RWPE1 (cell line): ENCODE data around the gene HDGF.

Source experiments
- CTCF ChIA-PET: fragments of 350-600 bp; sonication (Branson Sonifier 250); formaldehyde crosslinking; extraction: SDS; loops from one replicate; lab custom pipeline; 2021; lab: Yijun Ruan, JAX
- POLR2A ChIA-PET: fragments of 400-600 bp; formaldehyde crosslinking; extraction: SDS; loops from one replicate; lab custom pipeline; 2020; ENCODE audit warnings: antibody characterized with exemption; ENCODE audit not compliant: low non-redundant PET; lab: Yijun Ruan, JAX
- DNase-seq: peaks from one replicate; pipeline ENCODE4 v3.0.0; 2012; ENCODE audit warnings: low spot score
- H3K27ac ChIP-seq: fragments of 450-650 bp; 2 replicates; pipeline ENCODE4 v1.5.1; 2017
- CTCF ChIP-seq: fragments of 450-650 bp; conservative IDR thresholded peaks from 2 replicates; pipeline ENCODE4 v1.5.1; 2017; ENCODE audit warnings: low read depth, mild to moderate bottlenecking

The HDGF gene

GRCh38 chr1:156728599-156729462, 22.6 kb downstream of the HDGF start, which contains the start of gene ISG20L2:
TSS of gene ISG20L2 (minus strand) at chr1:156728766. CDS start at chr1:156727652, 1,114 bp downstream.
- ChIA-PET POLR2A (interaction anchor here (0.7 to 1.7 kb wide), 3 partner anchors 12 to 131 kb away, joined by 5 to 8 read pairs (median 5); partner anchors contain the start of gene MRPL24), CTCF (interaction anchor here (0.7 to 4.5 kb wide), 6 partner anchors 22 to 132 kb away, joined by 5 to 178 read pairs (median 18); partner anchors contain the start of genes CRABP2 and NTRK1)
- H3K27ac ChIP-seq = peak within 1 kb of the TSS; percentile 92
- TF ChIP-seq CTCF = no peak
- peak; percentile 95 for DNase-seq

- DNase-seq = peak; percentile 86
- CTCF ChIA-PET = interaction anchor here (0.7 to 4.5 kb wide), 8 partner anchors 13 to 200 kb away, joined by 4 to 178 read pairs (median 8); partner anchors contain the start of genes CRABP2, MRPL24 and NTRK1
- H3K27ac ChIP-seq = peak within 1 kb of the TSS; percentile 92
- TF ChIP-seq CTCF = no peak
- POLR2A ChIA-PET = interaction anchor here (0.6 to 1.7 kb wide), 3 partner anchors 13 to 132 kb away, joined by 3 to 8 read pairs (median 5); partner anchors contain the start of gene MRPL24
Observed at GRCh38 chr1:156727926-156728598, 23.4 kb downstream of the HDGF start, which contains the start of gene METTL25B. TSS of gene METTL25B (plus strand) at chr1:156728469. CDS start at chr1:156729105, 636 bp downstream.

- no peak for TF ChIP-seq CTCF
- DNase-seq = no peak
- POLR2A ChIA-PET = no interaction called here
- peak overlapping the region; percentile 68; the same call in 1 of the 2 replicates for H3K27ac ChIP-seq
- CTCF ChIA-PET = interaction anchor here (0.7 to 4.5 kb wide), 9 partner anchors 13 to 200 kb away, joined by 3 to 178 read pairs (median 10); partner anchors contain the start of genes CRABP2, LRRC71, MRPL24 and NES
Observed at GRCh38 chr1:156727492-156727891, 24.0 kb downstream of the HDGF start.

- ChIA-PET POLR2A (interaction anchor here (1.0 to 1.8 kb wide), 2 partner anchors 37 to 65 kb away, joined by 3 to 10 read pairs; no protein-coding TSS in a partner anchor), CTCF (interaction anchor here (0.6 to 4.5 kb wide), 22 partner anchors 14 to 201 kb away, joined by 3 to 178 read pairs (median 4); partner anchors contain the start of genes CRABP2, LRRC71, MRPL24 and NES)
- H3K27ac ChIP-seq = peak overlapping the region; percentile 68
- DNase-seq = peak; percentile 78
- TF ChIP-seq CTCF = no peak; the same call in 1 of the 2 replicates
Observed at GRCh38 chr1:156726549-156727226, 24.8 kb downstream of the HDGF start.

GRCh38 chr1:156725683-156726280, 25.7 kb downstream of the HDGF start:
- peak; percentile 90 for TF ChIP-seq CTCF
- CTCF ChIA-PET = interaction anchor here (0.6 to 4.5 kb wide), 28 partner anchors 10 to 221 kb away, joined by 3 to 178 read pairs (median 4); partner anchors contain the start of genes CRABP2, HDGF, NES and NTRK1
- peak; percentile 86 for DNase-seq
- POLR2A ChIA-PET = interaction anchor here (1.0 to 1.8 kb wide), 2 partner anchors 36 to 64 kb away, joined by 3 to 10 read pairs; no protein-coding TSS in a partner anchor
- H3K27ac ChIP-seq = peak overlapping the region; percentile 68
